B cell (primary cell): ENCODE measurements around the gene SENP2. TPM values are rescaled to one million over a fixed set of nuclear protein-coding genes. Genes with fewer than 3 reads are reported as not detected.
"Not testable (repeated sequence)": the region's sequence is repeated elsewhere in the genome, so short reads cannot be mapped to it uniquely, and the experiment has no call there.

Experiments
- ATAC-seq: fragments of 200-7000 bp; cut with Tn5 transposase; one replicate; pipeline ENCODE4 v1.10.0; 2021; ENCODE audit warnings: low read depth, mild to moderate bottlenecking, moderate number of reproducible peaks, moderate library complexity
- CTCF ChIA-PET: fragments of 350-600 bp; sonication (Branson Sonifier 250); formaldehyde crosslinking; loops from one replicate; lab custom pipeline; 2021; ENCODE audit warnings: antibody characterized with exemption, inconsistent platforms; lab: Charles Lee
- POLR2A ChIA-PET: fragments of 350-600 bp; sonication (Branson Sonifier 250); formaldehyde crosslinking; loops from one replicate; lab custom pipeline; 2021; ENCODE audit warnings: antibody characterized with exemption; lab: Charles Lee
- DNase-seq: peaks from one replicate; pipeline ENCODE4 v3.0.0; 2013
- H2AFZ ChIP-seq: 2 replicates; pipeline ENCODE4 v1.6.1; 2012; ENCODE audit warnings: mild to moderate bottlenecking, low read depth, low read length; ENCODE audit not compliant: insufficient read depth, poor library complexity, severe bottlenecking
- H3K27ac ChIP-seq, 2 donors: 1 replicate in 1 of 2; 2 replicates in 1 of 2; pipeline ENCODE4 v1.5.1; 2012 to 2013; ENCODE audit warnings: low read length in 2 of 2, mild to moderate bottlenecking in 2 of 2, moderate library complexity in 1 of 2
- H3K27me3 ChIP-seq, 4 experiments: fragments of 200-600 bp in 1 of 4; sonication (generic) in 1 of 4; replicated peaks in 1 of 4; 1 replicate in 2 of 4; 2 replicates in 2 of 4; pipeline versions ENCODE4 v1.6.1 to v1.7.0; 2013 to 2016; ENCODE audit warnings: low read length in 3 of 4, mild to moderate bottlenecking in 2 of 4, mixed read lengths in 1 of 4, moderate library complexity in 1 of 4; ENCODE audit not compliant: insufficient read depth in 4 of 4, control insufficient read depth in 3 of 4; ENCODE audit errors: control extremely low read depth in 1 of 4
- H3K36me3 ChIP-seq, 2 experiments: replicated peaks in 1 of 2; 1 replicate in 1 of 2; 2 replicates in 1 of 2; pipeline versions ENCODE4 v1.6.1 to v1.7.1; 2013; ENCODE audit warnings: low read length in 1 of 2; ENCODE audit not compliant: insufficient read depth in 2 of 2, control insufficient read depth in 1 of 2; ENCODE audit errors: control extremely low read depth in 1 of 2, extremely low read depth in 1 of 2
- H3K4me1 ChIP-seq, 2 donors: fragments of 200-600 bp in 1 of 2; sonication (generic) in 1 of 2; 1 replicate in 1 of 2; 2 replicates in 1 of 2; pipeline versions ENCODE4 v1.5.1 to v1.6.1; 2013 to 2017; ENCODE audit warnings: low read length in 2 of 2; ENCODE audit not compliant: control insufficient read depth in 2 of 2, insufficient read depth in 2 of 2
- H3K4me2 ChIP-seq: replicated peaks from 2 replicates; pipeline ENCODE3; 2012; ENCODE audit warnings: mild to moderate bottlenecking, low read depth, low read length; ENCODE audit not compliant: poor library complexity, severe bottlenecking
- H3K4me3 ChIP-seq, 5 experiments: fragments of 200-600 bp in 1 of 5; sonication (generic) in 1 of 5; 1 replicate in 3 of 5; 2 replicates in 2 of 5; pipeline versions ENCODE4 v1.5.1 to v1.7.0; 2011 to 2016; ENCODE audit warnings: low read length in 4 of 5, mild to moderate bottlenecking in 4 of 5, low read depth in 2 of 5, control low read depth in 1 of 5, moderate library complexity in 1 of 5; ENCODE audit not compliant: insufficient read depth in 1 of 5; ENCODE audit errors: control extremely low read depth in 1 of 5, extremely low read depth in 1 of 5
- H3K79me2 ChIP-seq: fragments of 200-600 bp; sonication (generic); one replicate; pipeline ENCODE4 v1.6.0; 2016; ENCODE audit warnings: low read length; ENCODE audit not compliant: control insufficient read depth, insufficient read depth
- H3K9ac ChIP-seq: fragments of 200-600 bp; sonication (generic); 2 replicates; pipeline ENCODE4 v1.6.1; 2017; ENCODE audit warnings: mild to moderate bottlenecking, low read length, moderate library complexity
- H3K9me3 ChIP-seq, 3 donors: one replicate each; pipeline versions ENCODE4 v1.6.1 to v1.7.1; 2013; ENCODE audit warnings: low read length in 2 of 3; ENCODE audit not compliant: control insufficient read depth in 2 of 3, insufficient read depth in 1 of 3; ENCODE audit errors: control extremely low read depth in 1 of 3
- H4K20me1 ChIP-seq: 2 replicates; pipeline ENCODE4 v1.6.0; 2012; ENCODE audit warnings: mild to moderate bottlenecking, low read length; ENCODE audit not compliant: insufficient read depth, control insufficient read depth, poor library complexity, severe bottlenecking
- H3K27ac Mint-ChIP-seq: one replicate; pipeline ENCODE4 v1.8.0; 2021; ENCODE audit warnings: mixed read lengths
- H3K27me3 Mint-ChIP-seq: one replicate; pipeline ENCODE4 v1.8.0; 2021; ENCODE audit warnings: mixed read lengths
- H3K4me1 Mint-ChIP-seq: one replicate; pipeline ENCODE4 v1.8.0; 2021; ENCODE audit warnings: mixed read lengths
- H3K4me3 Mint-ChIP-seq: one replicate; pipeline ENCODE4 v1.8.0; 2021; ENCODE audit warnings: mixed read lengths
- H3K9me3 Mint-ChIP-seq: one replicate; pipeline ENCODE4 v1.8.0; 2022; ENCODE audit warnings: mixed read lengths; ENCODE audit not compliant: insufficient read depth
- CTCF ChIP-seq: fragments of 200-600 bp; IDR thresholded peaks from one replicate; pipeline ENCODE4 v1.8.0; 2022; ENCODE audit warnings: antibody characterized with exemption, mild to moderate bottlenecking
- EZH2 ChIP-seq: IDR thresholded peaks from 2 replicates; pipeline ENCODE4 v1.6.1; 2012; ENCODE audit warnings: borderline replicate concordance, low read depth, mild to moderate bottlenecking, moderate library complexity, low read length; ENCODE audit not compliant: insufficient read depth, poor library complexity, severe bottlenecking
- WGBS: methylation state at CpG from one replicate; pipeline ENCODE4 v1.1.5; 2013; ENCODE audit warnings: missing lambda C conversion rate; ENCODE audit not compliant: insufficient coverage; 5-methylcytosine and 5-hydroxymethylcytosine counted together
- intact Hi-C: fragments of 100-400 bp; cut with micrococcal nuclease; formaldehyde crosslinking; loops from one replicate; pipeline ENCODE4 v1.10.0; 2022
- polyA plus RNA-seq: library from polyadenylated mRNA; depleted of rRNA; stranded (reverse); fragments of >200 nt; gene quantifications from 2 replicates; pipeline ENCODE4 v1.2.3, GENCODE V29; 2012
- total RNA-seq, 2 donors: library from RNA; stranded (reverse); fragments of 120-200 nt in 1 of 2; gene quantifications; 1 replicate in 1 of 2; 2 replicates in 1 of 2; pipeline versions ENCODE4 v1.2.3 to v1.2.4, GENCODE V29; 2013 to 2022

Gene SENP2
- total and polyA plus RNA-seq, 2 donors (not counting 1 experiment from before 2014, with no cell fraction given) = 7.2 to 43.4 TPM

- not testable (repeated sequence) for H3K27me3 ChIP-seq, H3K79me2 ChIP-seq, H3K4me2 ChIP-seq, H3K9ac ChIP-seq, H3K27ac Mint-ChIP-seq, H4K20me1 ChIP-seq, H3K36me3 ChIP-seq, H3K9me3 Mint-ChIP-seq, H3K4me3 ChIP-seq, H3K4me1 Mint-ChIP-seq, H2AFZ ChIP-seq, H3K4me1 ChIP-seq, H3K27me3 Mint-ChIP-seq, H3K4me3 Mint-ChIP-seq, H3K27ac ChIP-seq
- 21% methylated on average over 13 of the region's 17 CpGs for WGBS
- peak; percentile 71 for TF ChIP-seq CTCF
- peak; percentile 74 for DNase-seq
- ChIA-PET POLR2A (interaction anchor here (0.6 kb wide), 1 partner anchor 1384 kb away, joined by 4 read pairs; no protein-coding TSS in a partner anchor), CTCF (interaction anchor here (1.3 to 3.9 kb wide), 4 partner anchors 9 to 21 kb away, joined by 5 to 17 read pairs (median 8); partner anchors contain the start of gene SENP2)
- intact Hi-C loops = loop anchor here (5.0 kb wide), 1 partner anchor 223 kb away; no protein-coding TSS in a partner anchor
- peak; percentile 60 for ATAC-seq
- H3K9me3 ChIP-seq = peaks cover 0 to 15% (median 12%) of the 10 kb centered on the region in 3 donors
These were observed 10.8 kb upstream of the SENP2 start for GRCh38 chr3:185575108-185575869.

- peak overlapping the region; percentile 1 for H2AFZ ChIP-seq
- ATAC-seq (no peak), DNase-seq (no peak)
- no peak overlapping the region for H3K4me3 Mint-ChIP-seq
- no peak overlapping the region for H3K27ac Mint-ChIP-seq
- H3K4me3 ChIP-seq = no peak overlapping the region
- no peaks in the 10 kb centered on the region for H3K9me3 Mint-ChIP-seq
- CTCF ChIA-PET = no interaction called here
- peaks cover 20% of the 10 kb centered on the region for H3K4me1 Mint-ChIP-seq
- no peak overlapping the region for H3K4me2 ChIP-seq
- POLR2A ChIA-PET = no interaction called here
- H3K79me2 ChIP-seq = peaks cover 8% of the 10 kb centered on the region
- no peak overlapping the region for H3K9ac ChIP-seq
- H3K27me3 ChIP-seq = no peaks in the 10 kb centered on the region
- 82% methylated on average over 2 of the region's 3 CpGs for WGBS
- no peaks in the 10 kb centered on the region for H3K27me3 Mint-ChIP-seq
- H3K36me3 ChIP-seq = no peaks in the 10 kb centered on the region
- H3K4me1 ChIP-seq = peaks cover 12 to 26% of the 10 kb centered on the region in 2 donors
- no peak overlapping the region for H3K27ac ChIP-seq
- TF ChIP-seq EZH2 (no peak), CTCF (no peak)
- H4K20me1 ChIP-seq = no peaks in the 10 kb centered on the region
- intact Hi-C loops = loop anchor here (10.0 kb wide), 1 partner anchor 1203 kb away; the partner anchor contains the start of gene EIF4A2
- H3K9me3 ChIP-seq = peaks cover 0 to 4% (median 0%) of the 10 kb centered on the region in 3 donors
These were observed 3.9 kb upstream of the SENP2 start for GRCh38 chr3:185582236-185582635.
